ENCODE measurements around the gene LRRC37B.
A peak's percentile ranks its signal among the peaks of the same experiment; 100 is the strongest.
"Not testable (repeated sequence)": the region's sequence is repeated elsewhere in the genome, so short reads cannot be mapped to it uniquely, and the experiment has no call there.

LRRC37B gene

GRCh38 chr17:32041306-32041875 is 34.2 kb downstream of the LRRC37B start:
- DNase-seq (ENCODE audit: low read depth in 2 of 2) = not testable (repeated sequence)

- DNase-seq (ENCODE audit: low read depth in 2 of 2) = not testable (repeated sequence)
Observed at GRCh38 chr17:32042266-32042665, 35.1 kb downstream of the LRRC37B start.

GRCh38 chr17:32045611-32046010 is 38.4 kb downstream of the LRRC37B start:
- DNase-seq (ENCODE audit: low read depth in 2 of 2) = not testable (repeated sequence)

GRCh38 chr17:32047663-32048062 is 40.5 kb downstream of the LRRC37B start:
- not testable (repeated sequence) for DNase-seq (ENCODE audit: low read depth in 2 of 2)

- DNase-seq (ENCODE audit: low read depth in 2 of 2) = not testable (repeated sequence)
Observed at GRCh38 chr17:32054985-32055384, 47.8 kb downstream of the LRRC37B start.

- DNase-seq (ENCODE audit: low read depth in 2 of 2) = not testable (repeated sequence)
Observed at GRCh38 chr17:32055425-32055824, 48.2 kb downstream of the LRRC37B start.

- DNase-seq (ENCODE audit: low read depth in 2 of 2) = not testable (repeated sequence)
Observed at GRCh38 chr17:32056500-32056899, 49.3 kb downstream of the LRRC37B start.

GRCh38 chr17:32057460-32058105 is 50.4 kb downstream of the LRRC37B start:
- DNase-seq (ENCODE audit: low read depth in 2 of 2) = not testable (repeated sequence)

GRCh38 chr17:32060695-32061094 is 53.5 kb downstream of the LRRC37B start:
- DNase-seq (ENCODE audit: low read depth in 2 of 2) = not testable (repeated sequence)

- not testable (repeated sequence) for DNase-seq (ENCODE audit: low read depth in 2 of 2)
Observed at GRCh38 chr17:32061840-32062239, 54.7 kb downstream of the LRRC37B start.

- DNase-seq (ENCODE audit: low read depth in 2 of 2) = not testable (repeated sequence)
Observed at GRCh38 chr17:32064091-32064490, 56.9 kb downstream of the LRRC37B start.

- not testable (repeated sequence) for DNase-seq (ENCODE audit: low read depth in 2 of 2)
Observed at GRCh38 chr17:32066123-32066680, 59.0 kb downstream of the LRRC37B start.

- not testable (repeated sequence) for DNase-seq (ENCODE audit: low read depth in 2 of 2)
Observed at GRCh38 chr17:32066863-32067642, 59.9 kb downstream of the LRRC37B start.

- DNase-seq (ENCODE audit: low read depth in 2 of 2) = not testable (repeated sequence)
Observed at GRCh38 chr17:32069067-32069466, 61.9 kb downstream of the LRRC37B start.

GRCh38 chr17:32071961-32072360 is 64.8 kb downstream of the LRRC37B start:
- DNase-seq (ENCODE audit: low read depth in 2 of 2) = not testable (repeated sequence)

- DNase-seq (ENCODE audit: low read depth in 2 of 2) = not testable (repeated sequence)
Observed at GRCh38 chr17:32073131-32073530, 65.9 kb downstream of the LRRC37B start.

- peak; percentile 20 for DNase-seq (ENCODE audit: low read depth in 2 of 2)
Observed at GRCh38 chr17:32079753-32080152, 72.6 kb downstream of the LRRC37B start.

- DNase-seq (ENCODE audit: low read depth in 2 of 2) = not testable (repeated sequence)
Observed at GRCh38 chr17:32083550-32083979, 76.4 kb downstream of the LRRC37B start.

- DNase-seq (ENCODE audit: low read depth in 2 of 2) = peak; percentile 22 to 29
Observed at GRCh38 chr17:32084003-32084941, 77.1 kb downstream of the LRRC37B start.

- not testable (repeated sequence) for DNase-seq (ENCODE audit: low read depth in 2 of 2)
Observed at GRCh38 chr17:32084942-32085829, 78.0 kb downstream of the LRRC37B start.

Data from fibroblast of skin of left quadriceps (primary cell).